HFF-Myc (cell line): Measurements from ENCODE around the gene RPUSD4.

Source experiments
- DNase-seq: peaks from one replicate; pipeline ENCODE4 v3.0.0-alpha.2; 2011; ENCODE audit warnings: low read depth; ENCODE audit errors: extremely low read depth
- H3K4me3 ChIP-seq: replicated peaks from 2 replicates; pipeline ENCODE4 v1.5.1; 2011; ENCODE audit warnings: low read depth, mild to moderate bottlenecking, control low read depth, low read length
- CTCF ChIP-seq: IDR thresholded peaks from 2 replicates; pipeline ENCODE4 v1.5.1; 2012; ENCODE audit warnings: mild to moderate bottlenecking, low read depth, low read length, control low read depth; ENCODE audit errors: missing control alignments

Gene RPUSD4

GRCh38 chr11:126246636-126247035, 35.2 kb upstream of the RPUSD4 start:
- no peak overlapping the region for H3K4me3 ChIP-seq
- TF ChIP-seq CTCF: no peak
- DNase-seq: no peak

- no peak for DNase-seq
- no peak for TF ChIP-seq CTCF
- no peak overlapping the region for H3K4me3 ChIP-seq
These were observed 21.9 kb upstream of the RPUSD4 start for GRCh38 chr11:126233391-126233790.

GRCh38 chr11:126232683-126233082, 21.2 kb upstream of the RPUSD4 start:
- DNase-seq: no peak
- H3K4me3 ChIP-seq: no peak overlapping the region
- no peak for TF ChIP-seq CTCF

GRCh38 chr11:126231725-126232459, 20.4 kb upstream of the RPUSD4 start:
- no peak for TF ChIP-seq CTCF
- DNase-seq: no peak

GRCh38 chr11:126229858-126230540, 18.5 kb upstream of the RPUSD4 start:
- peak; percentile 51 for DNase-seq

More at GRCh38 chr11:126231725-126232459, 20.4 kb upstream of the RPUSD4 start:
- no peak overlapping the region for H3K4me3 ChIP-seq

GRCh38 chr11:126226334-126227084, 15.1 kb upstream of the RPUSD4 start:
- no peak overlapping the region for H3K4me3 ChIP-seq
- no peak for TF ChIP-seq CTCF
- no peak for DNase-seq

More at GRCh38 chr11:126229858-126230540, 18.5 kb upstream of the RPUSD4 start:
- no peak for TF ChIP-seq CTCF
- no peak overlapping the region for H3K4me3 ChIP-seq
